ENCODE data around the gene KCNQ5. TPM values are rescaled to one million over a fixed set of nuclear protein-coding genes. Genes with fewer than 3 reads are reported as not detected.

The KCNQ5 gene
- total and polyA plus RNA-seq, 10 of the 15 experiments (the other 5 are each of a cell fraction or from before 2014, with no cell fraction given) = 0.60 to 16.2 (median 3.2) TPM

DNA sequence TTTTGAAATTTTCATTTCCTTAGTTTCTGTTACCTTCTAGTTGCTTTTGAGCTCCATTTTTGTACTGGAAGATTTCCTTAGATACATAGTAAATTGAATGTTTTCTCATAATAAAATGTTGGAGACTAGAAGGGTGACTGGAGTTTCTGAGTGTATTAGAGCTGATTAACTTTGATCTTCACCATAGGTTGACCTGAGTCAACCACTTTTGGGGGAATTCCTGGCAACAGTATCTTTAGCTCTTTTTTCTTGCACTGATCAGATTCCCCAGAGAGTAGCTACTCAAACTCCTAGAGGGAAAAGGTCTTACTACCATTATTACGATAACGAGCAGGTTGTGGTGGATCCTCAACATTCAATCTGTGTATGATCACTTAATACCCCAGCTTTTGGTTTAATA is 530.7 kb downstream of the KCNQ5 start:
- BruUV-seq (replicated peaks) = no TSS peak
- Histone ChIP-seq H4K20me1 (ENCODE audit: control insufficient read depth, insufficient read depth) (no peaks in the 10 kb centered on the region), H3K9ac (ENCODE audit: control insufficient read depth, insufficient read depth, low read length) (no peak overlapping the region), H3K9me3 (replicated peaks; ENCODE audit: control insufficient read depth, insufficient read depth, low read length) (no peaks in the 10 kb centered on the region; the same call in 2 of the 3 replicates), H3K79me2 (ENCODE audit: control insufficient read depth, insufficient read depth, low read length) (no peaks in the 10 kb centered on the region), H3K4me2 (ENCODE audit: control insufficient read depth, insufficient read depth) (no peak overlapping the region), H3K27me3 (replicated peaks in 1 of 2; ENCODE audit: control insufficient read depth in 2 of 2, insufficient read depth in 2 of 2, low read length in 1 of 2) (no peaks in the 10 kb centered on the region), H3K4me1 (ENCODE audit: control insufficient read depth, insufficient read depth, low read length) (peaks cover 4% of the 10 kb centered on the region; the same call in 1 of the 2 replicates), H3K27ac (ENCODE audit: control insufficient read depth, insufficient read depth) (no peak overlapping the region), H3K4me3 (no peak overlapping the region), H3K36me3 (ENCODE audit: control insufficient read depth in 2 of 2, insufficient read depth in 2 of 2, low read length in 1 of 2) (no peaks in the 10 kb centered on the region), H2AFZ (ENCODE audit: control insufficient read depth, low read depth, low read length) (no peak overlapping the region; the same call in 1 of the 2 replicates)
- ChIA-PET RAD21 (ENCODE audit: unreplicated experiment) (interaction anchor here (0.7 to 2.4 kb wide), 6 partner anchors 18 to 537 kb away, joined by 3 to 19 read pairs (median 4); no protein-coding TSS in a partner anchor), CTCF (interaction anchor here (0.6 to 3.2 kb wide), 8 partner anchors 9 to 533 kb away, joined by 3 to 22 read pairs (median 6); no protein-coding TSS in a partner anchor), POLR2A (interaction anchor here (0.6 to 1.1 kb wide), 2 partner anchors 24 to 533 kb away, joined by 3 read pairs; no protein-coding TSS in a partner anchor), SMC1A (ENCODE audit: uncharacterized antibody, unreplicated experiment) (interaction anchor here (0.7 to 1.6 kb wide), 10 partner anchors 11 to 739 kb away, joined by 3 to 5 read pairs (median 3); no protein-coding TSS in a partner anchor)
- 97% methylated on average over 2 of the region's 2 CpGs for WGBS (ENCODE audit: insufficient coverage, insufficient replicate concordance, low lambda C conversion rate, missing lambda C conversion rate)
- FAIRE-seq (peak; percentile 64), ATAC-seq (peak; percentile 66), DNase-seq (ENCODE audit: low read depth, low spot score) (no peak)
- in situ Hi-C loops (cut with MboI) (no loop called here), intact Hi-C loops (cut with micrococcal nuclease; ENCODE audit: unreplicated experiment) (no loop called here)
- TF ChIP-seq PML (IDR thresholded peaks at IDR 0.05; ENCODE audit: low read length) = no peak
- 0 out of 2 replicates have a peak, but pooled peaks have one; percentile 11 for TF ChIP-seq MTA2 (IDR thresholded peaks at IDR 0.05; ENCODE audit: low read depth)
- TF ChIP-seq TBL1XR1 (IDR thresholded peaks at IDR 0.05; ENCODE audit: low read depth, low read length) = no peak
- TF ChIP-seq, protein P1, sequence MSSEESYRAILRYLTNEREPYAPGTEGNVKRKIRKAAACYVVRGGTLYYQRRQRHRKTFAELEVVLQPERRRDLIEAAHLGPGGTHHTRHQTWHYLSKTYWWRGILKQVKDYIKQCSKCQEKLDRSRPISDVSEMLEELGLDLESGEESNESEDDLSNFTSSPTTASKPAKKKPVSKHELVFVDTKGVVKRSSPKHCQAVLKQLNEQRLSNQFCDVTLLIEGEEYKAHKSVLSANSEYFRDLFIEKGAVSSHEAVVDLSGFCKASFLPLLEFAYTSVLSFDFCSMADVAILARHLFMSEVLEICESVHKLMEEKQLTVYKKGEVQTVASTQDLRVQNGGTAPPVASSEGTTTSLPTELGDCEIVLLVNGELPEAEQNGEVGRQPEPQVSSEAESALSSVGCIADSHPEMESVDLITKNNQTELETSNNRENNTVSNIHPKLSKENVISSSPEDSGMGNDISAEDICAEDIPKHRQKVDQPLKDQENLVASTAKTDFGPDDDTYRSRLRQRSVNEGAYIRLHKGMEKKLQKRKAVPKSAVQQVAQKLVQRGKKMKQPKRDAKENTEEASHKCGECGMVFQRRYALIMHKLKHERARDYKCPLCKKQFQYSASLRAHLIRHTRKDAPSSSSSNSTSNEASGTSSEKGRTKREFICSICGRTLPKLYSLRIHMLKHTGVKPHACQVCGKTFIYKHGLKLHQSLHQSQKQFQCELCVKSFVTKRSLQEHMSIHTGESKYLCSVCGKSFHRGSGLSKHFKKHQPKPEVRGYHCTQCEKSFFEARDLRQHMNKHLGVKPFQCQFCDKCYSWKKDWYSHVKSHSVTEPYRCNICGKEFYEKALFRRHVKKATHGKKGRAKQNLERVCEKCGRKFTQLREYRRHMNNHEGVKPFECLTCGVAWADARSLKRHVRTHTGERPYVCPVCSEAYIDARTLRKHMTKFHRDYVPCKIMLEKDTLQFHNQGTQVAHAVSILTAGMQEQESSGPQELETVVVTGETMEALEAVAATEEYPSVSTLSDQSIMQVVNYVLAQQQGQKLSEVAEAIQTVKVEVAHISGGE (CRISPR knock-in tag; IDR thresholded peaks at IDR 0.05) = no peak

Measured in GM12878 (cell line).